VCaP (cell line): ENCODE measurements around the gene PSMB7.

ENCODE experiments used
- H3K27ac ChIP-seq: fragments of 450-650 bp; 2 replicates; pipeline ENCODE4 v1.5.1; 2017
- CTCF ChIP-seq: fragments of 450-650 bp; conservative IDR thresholded peaks from 2 replicates; pipeline ENCODE4 v1.5.1; 2017; ENCODE audit warnings: mild to moderate bottlenecking, moderate library complexity

Gene PSMB7

GRCh38 chr9:124369231-124369797, 45.9 kb downstream of the PSMB7 start:
- no peak for TF ChIP-seq CTCF
- H3K27ac ChIP-seq, result no peak overlapping the region

GRCh38 chr9:124368692-124369091, 46.5 kb downstream of the PSMB7 start:
- TF ChIP-seq CTCF, result no peak

GRCh38 chr9:124366476-124367220, 48.6 kb downstream of the PSMB7 start:
- no peak overlapping the region for H3K27ac ChIP-seq
- TF ChIP-seq CTCF, result no peak

More at GRCh38 chr9:124368692-124369091, 46.5 kb downstream of the PSMB7 start:
- H3K27ac ChIP-seq, result no peak overlapping the region

GRCh38 chr9:124365036-124365435, 50.2 kb downstream of the PSMB7 start:
- no peak for TF ChIP-seq CTCF
- H3K27ac ChIP-seq, result no peak overlapping the region

- TF ChIP-seq CTCF, result no peak
These were observed 51.1 kb downstream of the PSMB7 start for GRCh38 chr9:124364141-124364540.

GRCh38 chr9:124363326-124364096, 51.7 kb downstream of the PSMB7 start:
- TF ChIP-seq CTCF, result no peak
- no peak overlapping the region for H3K27ac ChIP-seq

More at GRCh38 chr9:124364141-124364540, 51.1 kb downstream of the PSMB7 start:
- H3K27ac ChIP-seq, result no peak overlapping the region

GRCh38 chr9:124361128-124361527, 54.1 kb downstream of the PSMB7 start:
- TF ChIP-seq CTCF, result no peak
- H3K27ac ChIP-seq, result no peak overlapping the region
